Prostate gland (tissue), 2 donors: ENCODE data around the gene EIF2S3.

Experiments
- POLR2A ChIP-seq: fragments of 450-650 bp; IDR thresholded peaks from one replicate; pipeline ENCODE4 v1.6.1; 2016; ENCODE audit warnings: antibody characterized with exemption, mild to moderate bottlenecking
- TF ChIP-seq, protein P1 (sequence below), 4 experiments: fragments of 200-600 bp in 2 of 4; fragments of 450-650 bp in 2 of 4; sonication (generic) in 2 of 4; IDR thresholded peaks; 1 replicate in 3 of 4; 2 replicates in 1 of 4; pipeline ENCODE4 v1.5.1; 2016 to 2019; ENCODE audit warnings: antibody characterized with exemption in 4 of 4, mild to moderate bottlenecking in 2 of 4, moderate library complexity in 2 of 4

- TF ChIP-seq, protein P1, sequence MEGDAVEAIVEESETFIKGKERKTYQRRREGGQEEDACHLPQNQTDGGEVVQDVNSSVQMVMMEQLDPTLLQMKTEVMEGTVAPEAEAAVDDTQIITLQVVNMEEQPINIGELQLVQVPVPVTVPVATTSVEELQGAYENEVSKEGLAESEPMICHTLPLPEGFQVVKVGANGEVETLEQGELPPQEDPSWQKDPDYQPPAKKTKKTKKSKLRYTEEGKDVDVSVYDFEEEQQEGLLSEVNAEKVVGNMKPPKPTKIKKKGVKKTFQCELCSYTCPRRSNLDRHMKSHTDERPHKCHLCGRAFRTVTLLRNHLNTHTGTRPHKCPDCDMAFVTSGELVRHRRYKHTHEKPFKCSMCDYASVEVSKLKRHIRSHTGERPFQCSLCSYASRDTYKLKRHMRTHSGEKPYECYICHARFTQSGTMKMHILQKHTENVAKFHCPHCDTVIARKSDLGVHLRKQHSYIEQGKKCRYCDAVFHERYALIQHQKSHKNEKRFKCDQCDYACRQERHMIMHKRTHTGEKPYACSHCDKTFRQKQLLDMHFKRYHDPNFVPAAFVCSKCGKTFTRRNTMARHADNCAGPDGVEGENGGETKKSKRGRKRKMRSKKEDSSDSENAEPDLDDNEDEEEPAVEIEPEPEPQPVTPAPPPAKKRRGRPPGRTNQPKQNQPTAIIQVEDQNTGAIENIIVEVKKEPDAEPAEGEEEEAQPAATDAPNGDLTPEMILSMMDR (IDR thresholded peaks at IDR 0.05), result no peak
- no peak for TF ChIP-seq POLR2A
These were observed 44.2 kb downstream of the EIF2S3 start for GRCh38 chrX:24098932-24099331.
